Neural cell (in vitro differentiated cells): Measurements from ENCODE around the gene ALK. TPM values are rescaled to one million over a fixed set of nuclear protein-coding genes. Genes with fewer than 3 reads are reported as not detected.

Experiments used
- H2AFZ ChIP-seq: fragments of 200-600, 300-800 bp; sonication (generic), shearing (Covaris generic); 2 replicates; pipeline ENCODE4 v1.6.0; 2014; ENCODE audit warnings: low read depth, mild to moderate bottlenecking, antibody characterized with exemption, low read length, moderate library complexity
- H3F3A ChIP-seq: fragments of 200-600 bp; shearing (Covaris generic); 2 replicates; pipeline ENCODE4 v1.6.1; 2016; ENCODE audit warnings: mild to moderate bottlenecking, moderate library complexity, mixed read lengths, antibody characterized with exemption, low read length; ENCODE audit not compliant: insufficient read depth, poor library complexity, severe bottlenecking
- H3K27ac ChIP-seq: fragments of 200-600, 300-800 bp; sonication (generic), shearing (Covaris generic); 2 replicates; pipeline ENCODE4 v1.5.1; 2014; ENCODE audit warnings: mild to moderate bottlenecking, low read length, moderate library complexity
- H3K27me3 ChIP-seq: fragments of 300-800, 200-600 bp; sonication (generic), shearing (Covaris generic); 2 replicates; pipeline ENCODE4 v1.6.0; 2014; ENCODE audit warnings: mild to moderate bottlenecking, low read depth, low read length, moderate library complexity; ENCODE audit not compliant: insufficient read depth
- H3K36me3 ChIP-seq: fragments of 300-800, 200-600 bp; sonication (generic), shearing (Covaris generic); 2 replicates; pipeline ENCODE4 v1.5.1; 2014; ENCODE audit warnings: mild to moderate bottlenecking, antibody characterized with exemption, low read length, moderate library complexity; ENCODE audit not compliant: insufficient read depth
- H3K4me2 ChIP-seq: fragments of 300-800, 200-600 bp; sonication (generic), shearing (Covaris generic); 2 replicates; pipeline ENCODE4 v1.6.0; 2014; ENCODE audit warnings: mild to moderate bottlenecking, low read length
- H3K4me3 ChIP-seq: fragments of 300-800, 200-600 bp; sonication (generic), shearing (Covaris generic); 2 replicates; pipeline ENCODE4 v1.5.1; 2014; ENCODE audit warnings: mild to moderate bottlenecking, low read length, moderate library complexity
- H3K79me2 ChIP-seq: fragments of 200-600 bp; shearing (Covaris generic); replicated peaks from 2 replicates; pipeline ENCODE4 v1.6.0; 2014; ENCODE audit warnings: mild to moderate bottlenecking, low read length, moderate library complexity; ENCODE audit not compliant: insufficient read depth
- H3K9ac ChIP-seq: fragments of 300-800, 200-600 bp; sonication (generic), shearing (Covaris generic); 2 replicates; pipeline ENCODE4 v1.6.1; 2016; ENCODE audit warnings: mild to moderate bottlenecking, low read length, mixed read lengths
- H3K9me2 ChIP-seq: fragments of 200-600 bp; shearing (Covaris generic); 2 replicates; pipeline ENCODE4 v1.6.1; 2016; ENCODE audit warnings: mild to moderate bottlenecking, low read length, mixed read lengths; ENCODE audit not compliant: insufficient read depth
- H3K9me3 ChIP-seq: fragments of 200-600, 300-800 bp; sonication (generic), shearing (Covaris generic); 2 replicates; pipeline ENCODE4 v1.6.1; 2016; ENCODE audit warnings: mild to moderate bottlenecking, mixed run types, low read length, moderate library complexity, mixed read lengths
- H4K20me1 ChIP-seq: fragments of 200-600 bp; shearing (Covaris generic); 2 replicates; pipeline ENCODE4 v1.6.1; 2016; ENCODE audit warnings: mild to moderate bottlenecking, mixed run types; ENCODE audit not compliant: insufficient read depth
- CTCF ChIP-seq: fragments of 450-650 bp; IDR thresholded peaks from 2 replicates; pipeline ENCODE4 v1.5.1; 2014; ENCODE audit warnings: antibody characterized with exemption, mild to moderate bottlenecking, moderate library complexity; ENCODE audit not compliant: poor library complexity, severe bottlenecking
- EP300 ChIP-seq: fragments of 450-650 bp; conservative IDR thresholded peaks from 2 replicates; pipeline ENCODE4 v1.6.1; 2014; ENCODE audit warnings: antibody characterized with exemption, mild to moderate bottlenecking, moderate library complexity; ENCODE audit not compliant: poor library complexity, severe bottlenecking
- EZH2 ChIP-seq: fragments of 200-600, 300-800 bp; shearing (Covaris generic), sonication (generic); IDR thresholded peaks from 2 replicates; pipeline ENCODE4 v1.6.1; 2014; ENCODE audit warnings: antibody characterized with exemption, low read length, borderline replicate concordance, mild to moderate bottlenecking; ENCODE audit not compliant: insufficient read depth, poor library complexity, severe bottlenecking
- MXI1 ChIP-seq: fragments of 450-650 bp; conservative IDR thresholded peaks from 2 replicates; pipeline ENCODE4 v1.6.1; 2014; ENCODE audit warnings: antibody characterized with exemption, mild to moderate bottlenecking; ENCODE audit not compliant: poor library complexity, severe bottlenecking
- POLR2AphosphoS5 ChIP-seq: IDR thresholded peaks from 2 replicates; pipeline ENCODE4 v1.6.1; 2012
- RAD21 ChIP-seq: fragments of 450-650 bp; conservative IDR thresholded peaks from 2 replicates; pipeline ENCODE4 v1.6.1; 2014; ENCODE audit warnings: antibody characterized with exemption, mild to moderate bottlenecking, moderate library complexity
- SMC3 ChIP-seq: fragments of 450-650 bp; conservative IDR thresholded peaks from 2 replicates; pipeline ENCODE4 v1.6.1; 2014; ENCODE audit warnings: antibody characterized with exemption, mild to moderate bottlenecking, moderate library complexity; ENCODE audit not compliant: poor library complexity
- TAF1 ChIP-seq: IDR thresholded peaks from 2 replicates; pipeline ENCODE4 v1.6.1; 2012; ENCODE audit warnings: low read depth
- polyA plus RNA-seq: library from polyadenylated mRNA; depleted of rRNA; stranded (reverse); fragments of >200 nt; gene quantifications from 2 replicates; pipeline ENCODE4 v1.2.3, GENCODE V29; 2014
- TF ChIP-seq, protein P1 (sequence below): IDR thresholded peaks from 2 replicates; pipeline ENCODE4 v1.6.1; 2012; ENCODE audit warnings: borderline replicate concordance

Gene ALK
- polyA plus RNA-seq, 1 donor from 2014 or later = 7.1 TPM

- no peak overlapping the region for H3K4me3 ChIP-seq
- H3K36me3 ChIP-seq = no peaks in the 10 kb centered on the region
- H3K27me3 ChIP-seq = no peaks in the 10 kb centered on the region
- H3K9me3 ChIP-seq = peaks cover 6% of the 10 kb centered on the region
- H3K4me2 ChIP-seq = no peak overlapping the region
- H3K9me2 ChIP-seq = no peaks in the 10 kb centered on the region
- H3K27ac ChIP-seq = peak overlapping the region; percentile 14
- H3K9ac ChIP-seq = no peak overlapping the region
- no peaks in the 10 kb centered on the region for H3K79me2 ChIP-seq
- TF ChIP-seq, protein P1, sequence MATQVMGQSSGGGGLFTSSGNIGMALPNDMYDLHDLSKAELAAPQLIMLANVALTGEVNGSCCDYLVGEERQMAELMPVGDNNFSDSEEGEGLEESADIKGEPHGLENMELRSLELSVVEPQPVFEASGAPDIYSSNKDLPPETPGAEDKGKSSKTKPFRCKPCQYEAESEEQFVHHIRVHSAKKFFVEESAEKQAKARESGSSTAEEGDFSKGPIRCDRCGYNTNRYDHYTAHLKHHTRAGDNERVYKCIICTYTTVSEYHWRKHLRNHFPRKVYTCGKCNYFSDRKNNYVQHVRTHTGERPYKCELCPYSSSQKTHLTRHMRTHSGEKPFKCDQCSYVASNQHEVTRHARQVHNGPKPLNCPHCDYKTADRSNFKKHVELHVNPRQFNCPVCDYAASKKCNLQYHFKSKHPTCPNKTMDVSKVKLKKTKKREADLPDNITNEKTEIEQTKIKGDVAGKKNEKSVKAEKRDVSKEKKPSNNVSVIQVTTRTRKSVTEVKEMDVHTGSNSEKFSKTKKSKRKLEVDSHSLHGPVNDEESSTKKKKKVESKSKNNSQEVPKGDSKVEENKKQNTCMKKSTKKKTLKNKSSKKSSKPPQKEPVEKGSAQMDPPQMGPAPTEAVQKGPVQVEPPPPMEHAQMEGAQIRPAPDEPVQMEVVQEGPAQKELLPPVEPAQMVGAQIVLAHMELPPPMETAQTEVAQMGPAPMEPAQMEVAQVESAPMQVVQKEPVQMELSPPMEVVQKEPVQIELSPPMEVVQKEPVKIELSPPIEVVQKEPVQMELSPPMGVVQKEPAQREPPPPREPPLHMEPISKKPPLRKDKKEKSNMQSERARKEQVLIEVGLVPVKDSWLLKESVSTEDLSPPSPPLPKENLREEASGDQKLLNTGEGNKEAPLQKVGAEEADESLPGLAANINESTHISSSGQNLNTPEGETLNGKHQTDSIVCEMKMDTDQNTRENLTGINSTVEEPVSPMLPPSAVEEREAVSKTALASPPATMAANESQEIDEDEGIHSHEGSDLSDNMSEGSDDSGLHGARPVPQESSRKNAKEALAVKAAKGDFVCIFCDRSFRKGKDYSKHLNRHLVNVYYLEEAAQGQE = no peak
- TF ChIP-seq MXI1 = no peak
- TF ChIP-seq POLR2AphosphoS5 = no peak
- no peak for TF ChIP-seq CTCF
- no peak for TF ChIP-seq EZH2
- no peak for TF ChIP-seq RAD21
- TF ChIP-seq SMC3 = no peak
- TF ChIP-seq EP300 = no peak
- no peak for TF ChIP-seq TAF1
- H2AFZ ChIP-seq = no peak overlapping the region
- H4K20me1 ChIP-seq = no peaks in the 10 kb centered on the region
- H3F3A ChIP-seq = peaks cover 4% of the 10 kb centered on the region
Measured at GRCh38 chr2:29834036-29834540, 87.3 kb downstream of the ALK start.

DNA sequence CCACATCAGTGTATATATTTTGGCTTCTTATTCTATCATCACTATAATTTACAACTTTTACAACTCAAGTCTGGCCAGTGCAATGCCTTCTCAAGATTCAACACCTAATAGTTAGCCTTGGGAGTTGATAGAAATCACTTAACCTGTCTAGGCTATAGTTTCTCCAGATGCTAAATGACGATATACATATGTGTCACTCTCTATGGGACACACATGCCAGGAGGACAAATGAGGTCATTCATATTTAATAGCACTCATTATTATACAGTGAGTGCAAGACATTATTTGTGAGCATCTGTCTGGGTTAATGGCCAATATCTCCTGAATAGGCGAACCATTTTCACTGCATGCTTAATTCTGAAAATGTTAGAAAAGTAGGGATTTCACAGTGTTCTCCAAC, 89.8 kb downstream of the ALK start:
- H3K9me2 ChIP-seq = no peaks in the 10 kb centered on the region
- H2AFZ ChIP-seq = no peak overlapping the region
- no peaks in the 10 kb centered on the region for H4K20me1 ChIP-seq
- no peak overlapping the region for H3K4me3 ChIP-seq
- no peak overlapping the region for H3K9ac ChIP-seq
- no peaks in the 10 kb centered on the region for H3K27me3 ChIP-seq
- H3K36me3 ChIP-seq = no peaks in the 10 kb centered on the region
- no peaks in the 10 kb centered on the region for H3K79me2 ChIP-seq
- H3F3A ChIP-seq = no peaks in the 10 kb centered on the region
- TF ChIP-seq EZH2 = no peak
- TF ChIP-seq CTCF = no peak
- TF ChIP-seq EP300 = peak; percentile 56
- no peak for TF ChIP-seq RAD21
- no peak for TF ChIP-seq TAF1
- TF ChIP-seq, protein P1 = no peak
- TF ChIP-seq POLR2AphosphoS5 = peak; percentile 34
- no peak for TF ChIP-seq SMC3
- no peak for TF ChIP-seq MXI1
- no peak overlapping the region for H3K4me2 ChIP-seq
- H3K27ac ChIP-seq = peak overlapping the region; percentile 13
- H3K9me3 ChIP-seq = no peaks in the 10 kb centered on the region
